IMR-90 (cell line): ENCODE results near the gene AQP9. TPM values are rescaled to one million over a fixed set of nuclear protein-coding genes. Genes with fewer than 3 reads are reported as not detected.

Experiments
- ATAC-seq: fragments of 200-7000 bp; cut with Tn5 transposase; 2 replicates; pipeline ENCODE4 v1.9.1; 2020; ENCODE audit warnings: low read depth, mild to moderate bottlenecking, moderate library complexity
- BruUV-seq: library from RNA; stranded (reverse); fragments of 400-500 nt; replicated peaks from 2 replicates; lab custom pipeline; 2021; lab: Mats Ljungman, UMichigan
- CTCF ChIA-PET: fragments of 300-600 bp; formaldehyde crosslinking; extraction: SDS; loops from one replicate; lab custom pipeline; 2021; ENCODE audit warnings: antibody characterized with exemption; lab: Yijun Ruan, JAX
- POLR2A ChIA-PET: fragments of 300-600 bp; sonication (Branson Sonifier 250); formaldehyde crosslinking; loops from one replicate; lab custom pipeline; 2022; ENCODE audit warnings: antibody characterized with exemption; ENCODE audit not compliant: unreplicated experiment; lab: Charles Lee
- DNase-seq: peaks from one replicate; pipeline ENCODE4 v3.0.0; 2013
- H2AFZ ChIP-seq: replicated peaks from 2 replicates; pipeline ENCODE3; 2013; ENCODE audit warnings: low read length, mild to moderate bottlenecking; ENCODE audit not compliant: poor library complexity
- H2AK5ac ChIP-seq: 2 replicates; pipeline ENCODE4 v1.6.1; 2013; ENCODE audit warnings: low read depth, low read length, inconsistent platforms
- H2AK9ac ChIP-seq: replicated peaks from 2 replicates; pipeline ENCODE3; 2013; ENCODE audit warnings: mild to moderate bottlenecking, low read depth, low read length, moderate library complexity; ENCODE audit not compliant: poor library complexity
- H2BK120ac ChIP-seq: 2 replicates; pipeline ENCODE4 v1.6.1; 2013; ENCODE audit warnings: low read depth, low read length, inconsistent platforms
- H2BK15ac ChIP-seq: 3 replicates; pipeline ENCODE4 v1.6.1; 2013; ENCODE audit warnings: low read depth, low read length, inconsistent platforms
- H2BK20ac ChIP-seq: 2 replicates; pipeline ENCODE4 v1.6.1; 2013; ENCODE audit warnings: low read depth, mild to moderate bottlenecking, inconsistent platforms, low read length, moderate library complexity
- H2BK5ac ChIP-seq: 2 replicates; pipeline ENCODE4 v1.6.1; 2013; ENCODE audit warnings: mild to moderate bottlenecking, low read depth, low read length, inconsistent platforms; ENCODE audit not compliant: poor library complexity, severe bottlenecking
- H3K14ac ChIP-seq: replicated peaks from 2 replicates; pipeline ENCODE4 v1.6.1; 2013; ENCODE audit warnings: low read depth, low read length, inconsistent platforms
- H3K18ac ChIP-seq: 2 replicates; pipeline ENCODE4 v1.6.1; 2013; ENCODE audit warnings: low read depth, low read length, control low read depth
- H3K23ac ChIP-seq: 2 replicates; pipeline ENCODE4 v1.6.1; 2013; ENCODE audit warnings: low read depth, low read length, inconsistent platforms
- H3K27ac ChIP-seq: 2 replicates; pipeline ENCODE4 v1.5.1; 2013; ENCODE audit warnings: mild to moderate bottlenecking, control low read depth, low read length; ENCODE audit not compliant: insufficient read depth
- H3K27me3 ChIP-seq: 2 replicates; pipeline ENCODE4 v1.6.1; 2013; ENCODE audit warnings: low read length; ENCODE audit not compliant: control insufficient read depth, insufficient read depth
- H3K36me3 ChIP-seq: 2 replicates; pipeline ENCODE4 v1.6.1; 2013; ENCODE audit warnings: low read length, mixed read lengths; ENCODE audit not compliant: control insufficient read depth, insufficient read depth
- H3K4ac ChIP-seq: 2 replicates; pipeline ENCODE4 v1.6.1; 2013; ENCODE audit warnings: low read depth, low read length, inconsistent platforms
- H3K4me1 ChIP-seq: 2 replicates; pipeline ENCODE4 v1.6.1; 2013; ENCODE audit warnings: low read length, mixed read lengths; ENCODE audit not compliant: control insufficient read depth, insufficient read depth
- H3K4me2 ChIP-seq: 2 replicates; pipeline ENCODE4 v1.6.1; 2013; ENCODE audit warnings: low read depth, mild to moderate bottlenecking, control low read depth, low read length, moderate library complexity
- H3K4me3 ChIP-seq: 2 replicates; pipeline ENCODE4 v1.5.1; 2013; ENCODE audit warnings: low read depth, mild to moderate bottlenecking, control low read depth, low read length, moderate library complexity; ENCODE audit not compliant: insufficient read depth
- H3K56ac ChIP-seq: 2 replicates; pipeline ENCODE4 v1.6.1; 2013; ENCODE audit warnings: low read length, inconsistent platforms; ENCODE audit not compliant: insufficient read depth; ENCODE audit errors: extremely low read depth
- H3K79me1 ChIP-seq, 2 experiments: 2 replicates each; pipeline ENCODE4 v1.6.1; 2013; ENCODE audit warnings: low read length in 2 of 2, inconsistent platforms in 1 of 2, low read depth in 1 of 2
- H3K9ac ChIP-seq: 2 replicates; pipeline ENCODE4 v1.6.1; 2013; ENCODE audit warnings: low read depth, low read length, control low read depth
- H3K9me1 ChIP-seq: 2 replicates; pipeline ENCODE4 v1.6.1; 2013; ENCODE audit warnings: low read length, inconsistent platforms; ENCODE audit not compliant: insufficient read depth
- H3K9me3 ChIP-seq: 2 replicates; pipeline ENCODE4 v1.6.1; 2013; ENCODE audit warnings: low read length; ENCODE audit not compliant: control insufficient read depth, insufficient read depth
- H4K20me1 ChIP-seq: 2 replicates; pipeline ENCODE4 v1.6.1; 2013; ENCODE audit warnings: low read length, inconsistent platforms; ENCODE audit not compliant: insufficient read depth
- H4K5ac ChIP-seq: 2 replicates; pipeline ENCODE4 v1.6.1; 2013; ENCODE audit warnings: mild to moderate bottlenecking, low read depth, low read length, control low read depth
- H4K8ac ChIP-seq, 2 experiments: 2 replicates each; pipeline ENCODE4 v1.6.1; 2013; ENCODE audit warnings: low read depth in 2 of 2, low read length in 2 of 2, control low read depth in 1 of 2, inconsistent platforms in 1 of 2
- H4K91ac ChIP-seq: 2 replicates; pipeline ENCODE4 v1.6.1; 2013; ENCODE audit warnings: low read depth, low read length, inconsistent platforms; ENCODE audit not compliant: insufficient read depth
- BHLHE40 ChIP-seq: fragments of 150-350 bp; IDR thresholded peaks from 2 replicates; pipeline ENCODE4 v1.6.1; 2016; ENCODE audit warnings: mild to moderate bottlenecking, low read depth, low read length
- CEBPB ChIP-seq: IDR thresholded peaks from 2 replicates; pipeline ENCODE4 v1.6.1; 2012; ENCODE audit warnings: low read depth, low read length, improper control_type of control experiment
- CHD1 ChIP-seq: IDR thresholded peaks from 2 replicates; pipeline ENCODE4 v1.6.1; 2012; ENCODE audit warnings: low read depth, low read length, improper control_type of control experiment
- CTCF ChIP-seq: conservative IDR thresholded peaks from 2 replicates; pipeline ENCODE4 v1.5.1; 2012; ENCODE audit warnings: mild to moderate bottlenecking, low read depth, low read length, improper control_type of control experiment
- ELK1 ChIP-seq: fragments of 150-350 bp; IDR thresholded peaks from 2 replicates; pipeline ENCODE4 v1.6.1; 2016; ENCODE audit warnings: low read depth, mild to moderate bottlenecking, low read length, moderate library complexity, borderline replicate concordance
- FOS ChIP-seq: fragments of 150-350 bp; IDR thresholded peaks from 2 replicates; pipeline ENCODE4 v1.6.1; 2016; ENCODE audit warnings: low read depth, low read length
- MAFK ChIP-seq: IDR thresholded peaks from 2 replicates; pipeline ENCODE4 v1.6.1; 2012; ENCODE audit warnings: low read depth, low read length, improper control_type of control experiment
- MAZ ChIP-seq: IDR thresholded peaks from 2 replicates; pipeline ENCODE4 v1.6.1; 2012; ENCODE audit warnings: low read depth, mild to moderate bottlenecking, low read length, improper control_type of control experiment, moderate library complexity, borderline replicate concordance
- MXI1 ChIP-seq: IDR thresholded peaks from 2 replicates; pipeline ENCODE4 v1.6.1; 2012; ENCODE audit warnings: low read depth, mild to moderate bottlenecking, low read length, moderate library complexity, borderline replicate concordance
- NFE2L2 ChIP-seq: fragments of 150-350 bp; IDR thresholded peaks from 2 replicates; pipeline ENCODE4 v1.6.1; 2016; ENCODE audit warnings: low read depth, mild to moderate bottlenecking, low read length
- POLR2A ChIP-seq: IDR thresholded peaks from 2 replicates; pipeline ENCODE4 v1.6.1; 2012; ENCODE audit warnings: mild to moderate bottlenecking, low read depth, low read length
- RAD21 ChIP-seq: IDR thresholded peaks from 2 replicates; pipeline ENCODE4 v1.6.1; 2012; ENCODE audit warnings: low read length, improper control_type of control experiment
- RCOR1 ChIP-seq: IDR thresholded peaks from 2 replicates; pipeline ENCODE4 v1.6.1; 2012; ENCODE audit warnings: mild to moderate bottlenecking, low read length, improper control_type of control experiment; ENCODE audit not compliant: insufficient replicate concordance
- RFX5 ChIP-seq: IDR thresholded peaks from 2 replicates; pipeline ENCODE4 v1.8.0; 2012; ENCODE audit warnings: low read depth, mild to moderate bottlenecking, low read length, moderate library complexity
- SMC3 ChIP-seq: fragments of 150-350 bp; IDR thresholded peaks from 2 replicates; pipeline ENCODE4 v1.6.1; 2016; ENCODE audit warnings: low read depth, mild to moderate bottlenecking, antibody characterized with exemption, low read length, moderate library complexity
- WGBS, 2 experiments: methylation state at CpG; one replicate each; pipeline versions ENCODE4 v1.1.5 to v1.1.7; 2013; ENCODE audit warnings: missing lambda C conversion rate in 2 of 2; ENCODE audit not compliant: insufficient read length in 1 of 2; ENCODE audit errors: extremely low coverage in 2 of 2; 5-methylcytosine and 5-hydroxymethylcytosine counted together
- dilution Hi-C: fragments of 300-500 bp; cut with HindIII; formaldehyde crosslinking; loops from one replicate; pipeline ENCODE4 v1.14.3; 2018; ENCODE audit warnings: low sequenced_read_pairs; ENCODE audit not compliant: unreplicated experiment
- in situ Hi-C: fragments of 300-500 bp; cut with MboI; formaldehyde crosslinking; loops from 3 replicates; pipeline ENCODE4 v1.14.3; 2019; ENCODE audit warnings: low sequenced_read_pairs, inconsistent platforms, mixed read lengths
- intact Hi-C: fragments of 100-400 bp; cut with micrococcal nuclease; formaldehyde crosslinking; loops from 2 replicates; pipeline ENCODE4 v1.10.0; 2022
- polyA plus RNA-seq, 3 experiments: library from polyadenylated mRNA; depleted of rRNA; stranded (reverse); fragments of >200 nt; gene quantifications; 2 replicates each; pipeline ENCODE4 v1.2.3, GENCODE V29; 2012; ENCODE audit warnings: low replicate concordance in 1 of 3
- total RNA-seq: library from RNA; depleted of rRNA; stranded (reverse); fragments of >200 nt; gene quantifications from 2 replicates; pipeline ENCODE4 v1.2.3, GENCODE V29; 2012

AQP9 gene
- total and polyA plus RNA-seq, 2 of the 4 experiments (the other 2 are of a cell fraction), result not detected

GRCh38 chr15:58096529-58097084, 41.6 kb upstream of the AQP9 start:
- dilution Hi-C loops (no loop called here), intact Hi-C loops (no loop called here), in situ Hi-C loops (no loop called here)
- Histone ChIP-seq H3K23ac (no peak overlapping the region), H4K8ac (no peak overlapping the region), H3K4me1 (no peaks in the 10 kb centered on the region), H3K18ac (no peak overlapping the region), H2AFZ (no peak overlapping the region), H3K4me3 (no peak overlapping the region), H3K9me1 (no peaks in the 10 kb centered on the region), H4K91ac (no peak overlapping the region), H2BK15ac (no peak overlapping the region), H3K9me3 (no peaks in the 10 kb centered on the region), H3K56ac (no peak overlapping the region), H3K79me1 (no peaks in the 10 kb centered on the region), H3K27me3 (no peaks in the 10 kb centered on the region), H3K4ac (no peak overlapping the region), H4K5ac (no peak overlapping the region), H3K9ac (no peak overlapping the region), H3K27ac (no peak overlapping the region), H2BK120ac (no peak overlapping the region), H3K14ac (no peak overlapping the region), H3K4me2 (no peak overlapping the region), H2BK20ac (no peak overlapping the region), H2AK9ac (no peak overlapping the region), H2AK5ac (no peak overlapping the region), H4K20me1 (no peaks in the 10 kb centered on the region), H3K36me3 (no peaks in the 10 kb centered on the region), H2BK5ac (no peak overlapping the region)
- no TSS peak for BruUV-seq
- CTCF ChIA-PET, result no interaction called here
- WGBS, 2 experiments, result no CpG with 5 or more reads among the region's 6 CpGs
- POLR2A ChIA-PET, result no interaction called here
- DNase-seq (no peak), ATAC-seq (no peak)
- TF ChIP-seq FOS (no peak), POLR2A (no peak), MAFK (no peak), NFE2L2 (no peak), RAD21 (no peak), RFX5 (no peak), CTCF (no peak), BHLHE40 (no peak), SMC3 (no peak), MAZ (no peak), CHD1 (no peak), ELK1 (no peak), RCOR1 (no peak), MXI1 (no peak), CEBPB (no peak)
